Smooth muscle cell (in vitro differentiated cells): Measurements from ENCODE around the gene PRKCE. TPM values are rescaled to one million over a fixed set of nuclear protein-coding genes. Genes with fewer than 3 reads are reported as not detected.

ENCODE experiments used
- DNase-seq: peaks from one replicate; lab custom pipeline; 2025; ENCODE audit not compliant: unreplicated experiment; lab: John Stamatoyannopoulos, UW
- H2AFZ ChIP-seq: fragments of 200-600 bp; sonication (generic); 2 replicates; pipeline ENCODE4 v1.6.0; 2016; ENCODE audit warnings: antibody characterized with exemption, low read depth, mild to moderate bottlenecking
- H3F3A ChIP-seq: fragments of 200-600 bp; sonication (generic); 2 replicates; pipeline ENCODE4 v1.6.0; 2017; ENCODE audit warnings: antibody characterized with exemption, low read depth
- H3K27ac ChIP-seq: fragments of 200-600 bp; sonication (generic); 2 replicates; pipeline ENCODE4 v1.5.1; 2016; ENCODE audit warnings: low read depth, mild to moderate bottlenecking
- H3K27me3 ChIP-seq: fragments of 200-600 bp; sonication (generic); 2 replicates; pipeline ENCODE4 v1.6.1; 2016; ENCODE audit warnings: low read depth, mild to moderate bottlenecking
- H3K36me3 ChIP-seq: fragments of 200-600 bp; sonication (generic); 2 replicates; pipeline ENCODE4 v1.5.1; 2016; ENCODE audit warnings: low read depth
- H3K4me1 ChIP-seq: fragments of 200-600 bp; sonication (generic); 2 replicates; pipeline ENCODE4 v1.5.1; 2016; ENCODE audit warnings: low read depth
- H3K4me2 ChIP-seq: fragments of 200-600 bp; sonication (generic); 2 replicates; pipeline ENCODE4 v1.6.0; 2016; ENCODE audit warnings: mild to moderate bottlenecking
- H3K4me3 ChIP-seq: fragments of 200-600 bp; sonication (generic); 2 replicates; pipeline ENCODE4 v1.5.1; 2016; ENCODE audit warnings: mild to moderate bottlenecking
- H3K79me2 ChIP-seq: fragments of 200-600 bp; sonication (generic); 2 replicates; pipeline ENCODE4 v1.6.0; 2016; ENCODE audit warnings: low read depth, mild to moderate bottlenecking
- H3K9ac ChIP-seq: fragments of 200-600 bp; sonication (generic); 2 replicates; pipeline ENCODE4 v1.6.0; 2016; ENCODE audit warnings: low read depth
- H3K9me3 ChIP-seq: fragments of 200-600 bp; sonication (generic); replicated peaks from 2 replicates; pipeline ENCODE4 v1.5.1; 2016; ENCODE audit warnings: low read depth
- H4K20me1 ChIP-seq: fragments of 200-600 bp; sonication (generic); 2 replicates; pipeline ENCODE4 v1.6.0; 2016; ENCODE audit warnings: low read depth
- CTCF ChIP-seq: fragments of 200-600 bp; sonication (generic); IDR thresholded peaks from 2 replicates; pipeline ENCODE4 v1.5.1; 2017; ENCODE audit warnings: borderline replicate concordance, mild to moderate bottlenecking, antibody characterized with exemption; ENCODE audit not compliant: insufficient read depth, poor library complexity, severe bottlenecking
- WGBS: methylation state at CpG from one replicate; pipeline ENCODE4 v1.1.7; 2016; ENCODE audit warnings: low lambda C conversion rate; 5-methylcytosine and 5-hydroxymethylcytosine counted together
- polyA plus RNA-seq: library from polyadenylated mRNA; unstranded; fragments of >200 nt; fragmentation: Nextera tagmentation; extraction: Ambion mirVana; gene quantifications from 2 replicates; pipeline ENCODE4 v1.2.1, GENCODE V29; 2016
- total RNA-seq: library from RNA; depleted of rRNA; stranded (reverse); fragments of >200 nt; gene quantifications from 2 replicates; pipeline ENCODE4 v1.2.3, GENCODE V29; 2014

The PRKCE gene
- total and polyA plus RNA-seq, 2 experiments from 2014 or later, result 20.6 to 29.1 TPM

DNA sequence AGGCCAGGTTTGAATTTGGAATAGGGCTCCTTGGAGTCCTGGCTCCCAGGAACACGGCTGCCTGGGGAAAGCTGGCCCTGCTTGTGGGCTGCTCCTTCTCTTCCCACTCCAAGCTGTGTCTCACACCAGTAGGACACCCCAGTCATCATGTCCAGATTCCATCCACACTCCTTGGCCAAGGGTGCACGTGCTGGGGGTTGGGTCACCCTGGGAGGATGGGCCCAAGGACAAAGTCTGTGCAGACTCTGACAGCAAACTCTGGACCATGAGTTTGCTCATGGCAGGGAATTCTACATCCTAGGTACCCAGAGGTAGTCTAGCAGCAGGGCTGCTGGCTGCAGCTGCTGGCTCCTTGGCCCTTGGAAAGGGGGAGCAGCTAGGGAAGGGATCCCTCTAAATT is 543.4 kb downstream of the PRKCE start:
- no peak for DNase-seq
- Histone ChIP-seq H3K4me1 (no peaks in the 10 kb centered on the region), H3K9ac (no peak overlapping the region), H2AFZ (no peak overlapping the region), H4K20me1 (no peaks in the 10 kb centered on the region), H3K27ac (no peak overlapping the region), H3K36me3 (no peaks in the 10 kb centered on the region), H3K27me3 (no peaks in the 10 kb centered on the region), H3K9me3 (no peaks in the 10 kb centered on the region), H3K79me2 (no peaks in the 10 kb centered on the region), H3K4me3 (no peak overlapping the region), H3F3A (no peaks in the 10 kb centered on the region), H3K4me2 (no peak overlapping the region)
- no peak for TF ChIP-seq CTCF
- WGBS, result 76% methylated on average over 2 of the region's 2 CpGs

DNA sequence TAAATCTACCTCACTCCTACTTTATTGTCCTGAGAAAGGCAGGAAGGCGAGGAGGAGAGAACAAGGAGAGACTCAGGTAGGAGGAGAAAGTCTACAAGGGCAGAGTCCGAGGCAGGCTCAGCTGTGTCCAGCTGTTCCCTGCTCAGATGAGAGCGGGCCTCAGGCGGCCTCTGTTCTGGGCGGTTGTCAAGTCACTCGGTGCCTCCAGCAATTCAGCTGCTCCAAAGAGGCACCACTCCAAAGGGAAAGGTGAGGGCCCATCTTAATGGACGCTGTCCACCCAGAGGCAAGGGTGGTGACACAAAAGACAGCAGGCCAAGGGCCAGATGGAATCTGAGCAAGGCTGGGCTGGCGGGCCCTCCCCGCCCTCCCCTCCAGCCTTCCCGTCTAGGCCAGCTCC is 544.3 kb downstream of the PRKCE start:
- no peaks in the 10 kb centered on the region for H3K36me3 ChIP-seq
- WGBS, result 92% methylated on average over 10 of the region's 10 CpGs
- no peaks in the 10 kb centered on the region for H3K4me1 ChIP-seq
- no peaks in the 10 kb centered on the region for H3K79me2 ChIP-seq
- H2AFZ ChIP-seq, result no peak overlapping the region
- no peak overlapping the region for H3K9ac ChIP-seq
- H3K27ac ChIP-seq, result no peak overlapping the region
- H3K4me3 ChIP-seq, result no peak overlapping the region
- no peaks in the 10 kb centered on the region for H3F3A ChIP-seq
- H3K27me3 ChIP-seq, result no peaks in the 10 kb centered on the region
- no peak overlapping the region for H3K4me2 ChIP-seq
- no peak for TF ChIP-seq CTCF
- H4K20me1 ChIP-seq, result no peaks in the 10 kb centered on the region
- no peak for DNase-seq
- H3K9me3 ChIP-seq, result no peaks in the 10 kb centered on the region

DNA sequence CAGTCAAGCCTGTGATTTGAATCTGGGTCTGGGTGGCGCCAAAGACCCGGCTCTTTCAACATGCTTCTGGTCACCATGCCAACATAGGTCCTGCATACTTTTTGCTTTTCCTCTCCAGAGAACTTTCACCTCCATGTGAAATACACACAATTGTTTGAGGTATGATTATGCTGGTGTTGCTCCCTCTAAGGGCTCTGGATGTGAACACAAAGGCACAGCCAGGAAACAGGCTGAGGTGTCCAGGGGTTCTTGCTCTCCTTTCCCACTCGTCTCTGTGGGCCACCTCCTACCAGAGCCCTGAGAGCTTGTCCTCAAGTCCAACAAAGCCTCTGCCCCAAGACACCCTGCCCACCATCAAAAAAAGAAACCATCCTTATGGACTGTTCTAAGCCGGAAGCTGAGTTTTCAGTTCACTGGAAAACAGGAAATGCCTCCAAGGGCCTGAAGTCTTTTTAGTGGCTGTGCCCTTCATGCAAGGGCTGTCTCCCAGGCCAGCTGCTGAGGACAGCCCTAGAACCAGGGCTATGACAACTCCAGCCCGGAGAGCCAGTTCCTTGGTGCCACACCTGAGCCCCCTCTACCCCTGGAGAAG is 545.5 kb downstream of the PRKCE start:
- Histone ChIP-seq H2AFZ (no peak overlapping the region), H3F3A (no peaks in the 10 kb centered on the region), H3K9ac (no peak overlapping the region), H3K9me3 (no peaks in the 10 kb centered on the region), H3K27ac (no peak overlapping the region), H3K4me1 (no peaks in the 10 kb centered on the region), H3K36me3 (no peaks in the 10 kb centered on the region), H3K79me2 (no peaks in the 10 kb centered on the region), H3K4me2 (no peak overlapping the region), H3K27me3 (no peaks in the 10 kb centered on the region), H4K20me1 (no peaks in the 10 kb centered on the region), H3K4me3 (no peak overlapping the region)
- no peak for DNase-seq
- TF ChIP-seq CTCF, result no peak
- WGBS, result 82% methylated on average over 5 of the region's 5 CpGs

GRCh38 chr2:46197672-46198071 is 546.2 kb downstream of the PRKCE start:
- Histone ChIP-seq H3K4me1 (no peaks in the 10 kb centered on the region), H3K9me3 (no peaks in the 10 kb centered on the region), H3K27me3 (no peaks in the 10 kb centered on the region), H3K4me2 (no peak overlapping the region), H3K4me3 (no peak overlapping the region), H2AFZ (no peak overlapping the region), H3K36me3 (no peaks in the 10 kb centered on the region), H3K9ac (no peak overlapping the region), H3F3A (no peaks in the 10 kb centered on the region), H3K79me2 (no peaks in the 10 kb centered on the region), H3K27ac (no peak overlapping the region), H4K20me1 (no peaks in the 10 kb centered on the region)
- TF ChIP-seq CTCF, result no peak
- no peak for DNase-seq
- 90% methylated on average over 4 of the region's 4 CpGs for WGBS
